Keratinocyte (primary cell): ENCODE data around the gene LMOD2. TPM values are rescaled to one million over a fixed set of nuclear protein-coding genes. Genes with fewer than 3 reads are reported as not detected.

Experiments used
- DNase-seq: peaks from one replicate; pipeline ENCODE4 v3.0.0-alpha.2; 2011; ENCODE audit warnings: low read depth, missing footprints, low spot score
- FAIRE-seq: peaks from 2 replicates; lab custom pipeline; 2011; peaks lifted over from hg19 to GRCh38; lab: Jason Lieb, UNC
- H2AFZ ChIP-seq: 2 replicates; pipeline ENCODE4 v1.6.0; 2012; ENCODE audit warnings: low read length, control low read depth, inconsistent platforms; ENCODE audit not compliant: control insufficient read depth
- H3K27ac ChIP-seq: 2 replicates; pipeline ENCODE4 v1.5.1; 2011; ENCODE audit warnings: low read length; ENCODE audit not compliant: control insufficient read depth, insufficient read depth
- H3K27me3 ChIP-seq: 3 replicates; pipeline ENCODE4 v1.6.0; 2011; ENCODE audit warnings: low read length; ENCODE audit not compliant: control insufficient read depth, insufficient read depth; ENCODE audit errors: extremely low read depth
- H3K36me3 ChIP-seq, 2 experiments: 2 replicates in 1 of 2; 3 replicates in 1 of 2; pipeline ENCODE4 v1.5.1; 2011; ENCODE audit warnings: low read length in 2 of 2, mild to moderate bottlenecking in 1 of 2; ENCODE audit not compliant: control insufficient read depth in 2 of 2, insufficient read depth in 2 of 2; ENCODE audit errors: extremely low read depth in 1 of 2
- H3K4me1 ChIP-seq: 3 replicates; pipeline ENCODE4 v1.5.1; 2011; ENCODE audit warnings: low read length; ENCODE audit not compliant: control insufficient read depth, insufficient read depth; ENCODE audit errors: extremely low read depth
- H3K4me2 ChIP-seq: 3 replicates; pipeline ENCODE4 v1.6.0; 2011; ENCODE audit warnings: low read depth, low read length; ENCODE audit not compliant: control insufficient read depth, insufficient read depth; ENCODE audit errors: extremely low read depth
- H3K4me3 ChIP-seq, 3 experiments: fragments of 200-600 bp in 1 of 3; sonication (generic) in 1 of 3; 2 replicates in 2 of 3; 3 replicates in 1 of 3; pipeline ENCODE4 v1.5.1; 2011 to 2016; ENCODE audit warnings: low read length in 3 of 3, mild to moderate bottlenecking in 3 of 3, control low read depth in 2 of 3, inconsistent platforms in 1 of 3, low read depth in 1 of 3, mixed read lengths in 1 of 3, mixed run types in 1 of 3, moderate library complexity in 1 of 3; ENCODE audit not compliant: control insufficient read depth in 2 of 3, insufficient read depth in 2 of 3; ENCODE audit errors: extremely low read depth in 1 of 3
- H3K79me2 ChIP-seq: 2 replicates; pipeline ENCODE4 v1.6.0; 2012; ENCODE audit warnings: low read length; ENCODE audit not compliant: control insufficient read depth, insufficient read depth
- H3K9ac ChIP-seq: 3 replicates; pipeline ENCODE4 v1.6.0; 2011; ENCODE audit warnings: low read length; ENCODE audit not compliant: control insufficient read depth, insufficient read depth; ENCODE audit errors: extremely low read depth
- H3K9me1 ChIP-seq: 3 replicates; pipeline ENCODE4 v1.6.0; 2011; ENCODE audit warnings: low read length; ENCODE audit not compliant: control insufficient read depth, insufficient read depth; ENCODE audit errors: extremely low read depth
- H3K9me3 ChIP-seq: 2 replicates; pipeline ENCODE4 v1.5.1; 2012; ENCODE audit warnings: low read depth, low read length; ENCODE audit not compliant: control insufficient read depth
- H4K20me1 ChIP-seq: 3 replicates; pipeline ENCODE4 v1.6.0; 2011; ENCODE audit warnings: low read length; ENCODE audit not compliant: control insufficient read depth, insufficient read depth; ENCODE audit errors: extremely low read depth
- CTCF ChIP-seq, 3 experiments: IDR thresholded peaks in 1 of 3; conservative IDR thresholded peaks in 1 of 3; optimal IDR thresholded peaks in 1 of 3; 2 replicates in 2 of 3; 3 replicates in 1 of 3; pipeline versions ENCODE3 to v1.5.1; 2011; ENCODE audit warnings: low read length in 3 of 3, mild to moderate bottlenecking in 3 of 3, moderate library complexity in 2 of 3, control low read depth in 1 of 3, inconsistent platforms in 1 of 3; ENCODE audit not compliant: insufficient read depth in 2 of 3; ENCODE audit errors: extremely low read depth in 1 of 3
- EZH2 ChIP-seq: IDR thresholded peaks from one replicate; pipeline ENCODE4 v1.6.1; 2012; ENCODE audit warnings: inconsistent platforms, mild to moderate bottlenecking, low read length, moderate library complexity
- dilution Hi-C: fragments of 300-500 bp; cut with MboI; formaldehyde crosslinking; loops from one replicate; pipeline ENCODE4 v1.7.0; 2020; ENCODE audit warnings: low sequenced_read_pairs; ENCODE audit not compliant: extremely low pct_ligation_motif_present
- polyA plus RNA-seq, 5 experiments: library from polyadenylated mRNA; depleted of rRNA in 3 of 5; stranded (reverse) in 3 of 5; stranded (forward) in 1 of 5; unstranded in 1 of 5; fragments of >200 nt; gene quantifications; 1 replicate in 1 of 5; 2 replicates in 3 of 5; 3 replicates in 1 of 5; pipeline versions ENCODE4 v1.2.1 to v1.2.3, GENCODE V29; 2011 to 2012; ENCODE audit warnings: missing spikeins in 2 of 5, low read depth in 1 of 5, low replicate concordance in 1 of 5

The LMOD2 gene
- polyA plus RNA-seq, 1 donor (not counting 4 experiments of a cell fraction or from before 2014, with no cell fraction given) = not detected

DNA sequence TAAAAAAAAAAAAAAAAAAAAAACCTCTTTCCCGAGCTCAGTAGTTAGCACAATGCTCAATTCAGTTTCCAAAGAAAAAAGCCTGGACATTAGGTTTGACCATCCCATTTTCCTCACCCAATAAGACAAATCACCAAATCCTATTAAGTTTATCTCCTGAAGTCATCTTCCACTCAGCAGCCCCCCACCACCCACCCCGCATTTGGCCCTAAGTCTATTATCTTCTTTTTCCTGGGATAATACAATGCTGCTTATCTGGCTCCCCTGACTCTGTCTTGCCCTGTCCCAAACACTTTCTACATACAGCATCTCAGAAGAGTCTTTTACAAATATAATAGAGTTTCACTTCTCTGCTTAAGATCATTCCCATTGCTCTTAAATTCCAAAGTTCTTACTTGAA lies 17.8 kb upstream of the LMOD2 start:
- no peaks in the 10 kb centered on the region for H3K79me2 ChIP-seq
- no peak overlapping the region for H2AFZ ChIP-seq
- no peaks in the 10 kb centered on the region for H3K36me3 ChIP-seq
- H3K27me3 ChIP-seq = no peaks in the 10 kb centered on the region
- TF ChIP-seq EZH2 (no peak), CTCF (optimal IDR thresholded peaks at IDR 0.05 in 1 of 3, IDR thresholded peaks at IDR 0.05 in 1 of 3, conservative IDR thresholded peaks at IDR 0.05 in 1 of 3; ENCODE audit: extremely low read depth in 1 of 3, insufficient read depth in 2 of 3, low read length in 3 of 3) (no peak)
- H3K9ac ChIP-seq = no peak overlapping the region
- no peaks in the 10 kb centered on the region for H3K9me3 ChIP-seq
- H3K4me2 ChIP-seq = no peak overlapping the region
- H3K4me1 ChIP-seq = peaks cover 16% of the 10 kb centered on the region
- no peak for DNase-seq
- H4K20me1 ChIP-seq = no peaks in the 10 kb centered on the region
- H3K9me1 ChIP-seq = no peaks in the 10 kb centered on the region
- dilution Hi-C loops = no loop called here
- H3K27ac ChIP-seq = no peak overlapping the region
- H3K4me3 ChIP-seq = no peak overlapping the region
- FAIRE-seq = no peak

- Histone ChIP-seq H3K27me3 (no peaks in the 10 kb centered on the region), H3K4me3 (no peak overlapping the region), H3K36me3 (no peaks in the 10 kb centered on the region), H3K4me1 (peaks cover 20% of the 10 kb centered on the region), H2AFZ (no peak overlapping the region), H3K4me2 (no peak overlapping the region), H3K27ac (no peak overlapping the region), H3K9me1 (no peaks in the 10 kb centered on the region), H3K9me3 (no peaks in the 10 kb centered on the region), H4K20me1 (no peaks in the 10 kb centered on the region), H3K9ac (no peak overlapping the region), H3K79me2 (no peaks in the 10 kb centered on the region)
- TF ChIP-seq EZH2 (no peak), CTCF (optimal IDR thresholded peaks at IDR 0.05 in 1 of 3, IDR thresholded peaks at IDR 0.05 in 1 of 3, conservative IDR thresholded peaks at IDR 0.05 in 1 of 3; ENCODE audit: extremely low read depth in 1 of 3, insufficient read depth in 2 of 3, low read length in 3 of 3) (no peak)
- no peak for DNase-seq
- dilution Hi-C loops = no loop called here
- no peak for FAIRE-seq
These were observed 16.0 kb upstream of the LMOD2 start for GRCh38 chr7:123639631-123640030.
